GM23248 (cell line): Measurements from ENCODE around the gene XRCC4. TPM values are rescaled to one million over a fixed set of nuclear protein-coding genes. Genes with fewer than 3 reads are reported as not detected.
A peak's percentile ranks its signal among the peaks of the same experiment; 100 is the strongest.

Experiments used
- DNase-seq: peaks from one replicate; pipeline ENCODE4 v3.0.0-alpha.2; 2015
- H2AFZ ChIP-seq: fragments of 200-600 bp; sonication (generic); 2 replicates; pipeline ENCODE4 v1.6.1; 2016; ENCODE audit warnings: antibody characterized with exemption
- H3F3A ChIP-seq: fragments of 200-600 bp; sonication (generic); 2 replicates; pipeline ENCODE4 v1.6.1; 2016; ENCODE audit warnings: mild to moderate bottlenecking, antibody characterized with exemption, mixed run types; ENCODE audit not compliant: insufficient read depth
- H3K27ac ChIP-seq: fragments of 200-600 bp; sonication (generic); 2 replicates; pipeline ENCODE4 v1.5.1; 2016; ENCODE audit warnings: mild to moderate bottlenecking
- H3K27me3 ChIP-seq: fragments of 200-600 bp; sonication (generic); replicated peaks from 2 replicates; pipeline ENCODE4 v1.6.1; 2016; ENCODE audit warnings: mild to moderate bottlenecking; ENCODE audit not compliant: insufficient read depth
- H3K36me3 ChIP-seq: fragments of 200-600 bp; sonication (generic); 2 replicates; pipeline ENCODE4 v1.6.1; 2016; ENCODE audit warnings: low read depth, mild to moderate bottlenecking
- H3K4me1 ChIP-seq: fragments of 200-600 bp; sonication (generic); 2 replicates; pipeline ENCODE4 v1.6.1; 2016; ENCODE audit warnings: mild to moderate bottlenecking; ENCODE audit not compliant: insufficient read depth
- H3K4me2 ChIP-seq: fragments of 200-600 bp; sonication (generic); one replicate; pipeline ENCODE4 v1.6.1; 2016; ENCODE audit warnings: mild to moderate bottlenecking; ENCODE audit not compliant: unreplicated experiment
- H3K4me3 ChIP-seq: fragments of 200-600 bp; sonication (generic); 2 replicates; pipeline ENCODE4 v1.5.1; 2016; ENCODE audit warnings: mild to moderate bottlenecking
- H3K79me2 ChIP-seq: fragments of 200-600 bp; sonication (generic); 2 replicates; pipeline ENCODE4 v1.6.1; 2016; ENCODE audit warnings: mild to moderate bottlenecking; ENCODE audit not compliant: insufficient read depth
- H3K9ac ChIP-seq: fragments of 200-600 bp; sonication (generic); 2 replicates; pipeline ENCODE4 v1.6.1; 2016; ENCODE audit warnings: mild to moderate bottlenecking
- H3K9me2 ChIP-seq: fragments of 200-600 bp; sonication (generic); 2 replicates; pipeline ENCODE4 v1.6.1; 2016; ENCODE audit warnings: mixed run types, mild to moderate bottlenecking, moderate library complexity; ENCODE audit not compliant: insufficient read depth
- H3K9me3 ChIP-seq: fragments of 200-600 bp; sonication (generic); one replicate; pipeline ENCODE4 v1.6.1; 2017; ENCODE audit warnings: low read depth
- H4K20me1 ChIP-seq: fragments of 200-600 bp; sonication (generic); 2 replicates; pipeline ENCODE4 v1.6.0; 2016; ENCODE audit not compliant: insufficient read depth
- EZH2 ChIP-seq: fragments of 200-600 bp; sonication (generic); IDR thresholded peaks from 2 replicates; pipeline ENCODE4 v1.6.1; 2018; ENCODE audit warnings: antibody characterized with exemption, mild to moderate bottlenecking; ENCODE audit not compliant: insufficient read depth, poor library complexity, severe bottlenecking
- EZH2phosphoT487 ChIP-seq: fragments of 200-600 bp; sonication (generic); IDR thresholded peaks from 2 replicates; pipeline ENCODE4 v1.6.1; 2018; ENCODE audit warnings: antibody characterized with exemption, moderate library complexity, mild to moderate bottlenecking, low read depth; ENCODE audit not compliant: insufficient read depth
- WGBS, 2 experiments: methylation state at CpG; one replicate each; pipeline ENCODE4 v1.1.6; 2015 to 2017; ENCODE audit warnings: low lambda C conversion rate in 2 of 2, low coverage in 1 of 2; ENCODE audit errors: missing lambda C conversion rate in 2 of 2; 5-methylcytosine and 5-hydroxymethylcytosine counted together
- in situ Hi-C: fragments of 300-500 bp; cut with MboI; formaldehyde crosslinking; loops from 2 replicates; pipeline ENCODE4 v1.15.0; 2020
- polyA plus RNA-seq: library from polyadenylated mRNA; unstranded; fragments of >200 nt; fragmentation: Nextera tagmentation; extraction: Ambion mirVana; gene quantifications from 2 replicates; pipeline ENCODE4 v1.2.1, GENCODE V29; 2016
- total RNA-seq: library from RNA; depleted of rRNA; stranded (reverse); fragments of >200 nt; shearing (Covaris generic); gene quantifications from 2 replicates; pipeline ENCODE4 v1.2.3, GENCODE V29; 2014; rRNA removed

XRCC4 gene
- total RNA-seq (3.4 and 11.5 TPM in 2 replicates), polyA plus RNA-seq (11.2 and 11.7 TPM in 2 replicates)

- TF ChIP-seq EZH2phosphoT487, result no peak
- no peak for TF ChIP-seq EZH2
- WGBS, 2 experiments, result 1 to 2% methylated on average over 42 to 44 of the region's 44 CpGs
- H3K4me3 ChIP-seq, result peak within 1 kb of the TSS; percentile 93
These were observed at the start of gene XRCC4, which contains the start of gene TMEM167A for GRCh38 chr5:83076742-83077661. TSS of gene XRCC4 (plus strand) at chr5:83077547. CDS start at chr5:83104920, 27,373 bp downstream. TSS of gene TMEM167A (minus strand) at chr5:83077394. CDS start at chr5:83077323, 71 bp downstream.

GRCh38 chr5:83029912-83030311, 47.4 kb upstream of the XRCC4 start:
- in situ Hi-C loops, result no loop called here
- H4K20me1 ChIP-seq, result no peaks in the 10 kb centered on the region
- H3K79me2 ChIP-seq, result no peaks in the 10 kb centered on the region
- TF ChIP-seq EZH2phosphoT487 (no peak), EZH2 (no peak)
- H3K4me1 ChIP-seq, result peaks cover 4% of the 10 kb centered on the region; the same call in 1 of the 2 replicates
- no peaks in the 10 kb centered on the region for H3F3A ChIP-seq
- H3K4me3 ChIP-seq, result no peak overlapping the region
- H3K9me3 ChIP-seq, result no peaks in the 10 kb centered on the region
- DNase-seq, result peak; percentile 73
- H3K4me2 ChIP-seq, result no peak overlapping the region
- H3K27me3 ChIP-seq, result no peaks in the 10 kb centered on the region
- no peak overlapping the region for H3K9ac ChIP-seq
- 77 to 88% methylated on average over 2 of the region's 2 CpGs for WGBS, 2 experiments
- H2AFZ ChIP-seq, result peak overlapping the region; percentile 13; the same call in 1 of the 2 replicates
- H3K27ac ChIP-seq, result peak overlapping the region; percentile 23; the same call in 1 of the 2 replicates
- H3K9me2 ChIP-seq, result no peaks in the 10 kb centered on the region
- H3K36me3 ChIP-seq, result no peaks in the 10 kb centered on the region

More at GRCh38 chr5:83076742-83077661, at the start of gene XRCC4, which contains the start of gene TMEM167A:
- in situ Hi-C loops, result no loop called here
- Histone ChIP-seq H3K79me2 (peaks cover 73% of the 10 kb centered on the region), H3K27me3 (no peaks in the 10 kb centered on the region), H3K9me3 (no peaks in the 10 kb centered on the region), H3K4me1 (peaks cover 35% of the 10 kb centered on the region; the same call in 1 of the 2 replicates), H4K20me1 (peaks cover under 1% of the 10 kb centered on the region; the same call in 1 of the 2 replicates), H2AFZ (peak within 1 kb of the TSS; percentile 99), H3K27ac (peak within 1 kb of the TSS; percentile 89), H3K9ac (peak within 1 kb of the TSS; percentile 97), H3K9me2 (no peaks in the 10 kb centered on the region), H3K4me2 (peak within 1 kb of the TSS; percentile 94), H3F3A (0 out of 2 replicates have a peak, but pooled peaks cover 5% of the 10 kb centered on the region), H3K36me3 (no peaks in the 10 kb centered on the region)
- peak; percentile 100 for DNase-seq

DNA sequence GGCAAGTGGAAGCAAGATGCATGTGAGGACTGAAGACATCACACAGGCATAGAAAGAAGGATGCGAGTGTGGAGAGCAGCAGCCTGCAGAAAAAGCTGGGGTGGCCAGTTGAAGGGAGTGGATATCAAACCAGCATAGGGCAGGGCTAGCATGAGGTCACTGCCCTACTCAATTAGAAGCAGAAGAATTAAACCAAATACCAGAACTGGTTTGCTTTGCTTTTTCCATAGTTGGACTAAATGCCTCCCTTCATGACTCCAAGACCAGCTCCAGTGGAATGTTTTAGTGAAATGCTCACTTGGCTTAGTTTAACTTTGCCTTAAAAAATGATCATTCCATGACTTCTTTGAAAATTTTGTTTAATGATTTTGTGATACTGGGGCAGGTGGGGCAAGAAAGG, 46.0 kb upstream of the XRCC4 start:
- peak; percentile 15 for DNase-seq

DNA sequence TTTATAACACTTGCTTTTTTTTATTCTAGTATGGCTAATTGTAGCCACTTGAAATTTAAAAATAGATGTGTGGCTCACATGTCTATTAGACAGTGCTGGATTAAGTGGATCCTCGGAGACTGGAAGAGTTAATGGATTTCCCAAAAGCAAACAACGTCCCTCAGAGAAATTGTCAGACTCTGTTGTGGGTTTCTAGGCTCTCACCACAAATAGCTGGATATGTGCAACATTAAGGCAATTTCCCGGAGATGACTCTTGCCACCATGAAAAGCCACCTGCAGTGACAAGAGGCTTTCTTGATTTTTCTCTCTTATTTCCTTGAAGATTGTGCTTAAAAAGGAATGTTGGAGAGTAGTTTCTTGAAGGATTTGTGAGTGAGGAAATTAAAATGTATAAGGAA, 43.3 kb upstream of the XRCC4 start:
- H3K9me2 ChIP-seq, result no peaks in the 10 kb centered on the region
- TF ChIP-seq EZH2phosphoT487, result no peak
- no peak for TF ChIP-seq EZH2
- peaks cover 4% of the 10 kb centered on the region; the same call in 1 of the 2 replicates for H3K4me1 ChIP-seq
- no peaks in the 10 kb centered on the region for H3K9me3 ChIP-seq
- WGBS, 2 experiments, result 70 to 83% methylated on average over 3 of the region's 3 CpGs
- no peaks in the 10 kb centered on the region for H3K27me3 ChIP-seq
- in situ Hi-C loops, result no loop called here
- H3F3A ChIP-seq, result no peaks in the 10 kb centered on the region
- no peak for DNase-seq
- H3K36me3 ChIP-seq, result no peaks in the 10 kb centered on the region
- no peak overlapping the region for H3K4me2 ChIP-seq
- H3K9ac ChIP-seq, result no peak overlapping the region
- no peak overlapping the region for H3K4me3 ChIP-seq
- H3K27ac ChIP-seq, result no peak overlapping the region
- H3K79me2 ChIP-seq, result no peaks in the 10 kb centered on the region
- H4K20me1 ChIP-seq, result no peaks in the 10 kb centered on the region
- H2AFZ ChIP-seq, result no peak overlapping the region

More for the DNA sequence above, 46.0 kb upstream of the XRCC4 start:
- peaks cover 4% of the 10 kb centered on the region; the same call in 1 of the 2 replicates for H3K4me1 ChIP-seq
- no peaks in the 10 kb centered on the region for H3F3A ChIP-seq
- WGBS, 2 experiments, result 69 to 86% methylated on average over 1 of the region's 1 CpG
- H3K9ac ChIP-seq, result no peak overlapping the region
- H3K36me3 ChIP-seq, result no peaks in the 10 kb centered on the region
- no peaks in the 10 kb centered on the region for H3K27me3 ChIP-seq
- no peaks in the 10 kb centered on the region for H3K79me2 ChIP-seq
- no peak overlapping the region for H3K4me2 ChIP-seq
- in situ Hi-C loops, result no loop called here
- no peak overlapping the region for H2AFZ ChIP-seq
- no peaks in the 10 kb centered on the region for H4K20me1 ChIP-seq
- no peak overlapping the region for H3K4me3 ChIP-seq
- H3K9me3 ChIP-seq, result no peaks in the 10 kb centered on the region
- no peak for TF ChIP-seq EZH2
- no peak for TF ChIP-seq EZH2phosphoT487
- H3K9me2 ChIP-seq, result no peaks in the 10 kb centered on the region
- H3K27ac ChIP-seq, result no peak overlapping the region
